B cell (primary cell): ENCODE data around the gene ODF4.

Source experiments
- CTCF ChIP-seq: fragments of 200-600 bp; IDR thresholded peaks from one replicate; pipeline ENCODE4 v1.8.0; 2022; ENCODE audit warnings: antibody characterized with exemption, mild to moderate bottlenecking
- EZH2 ChIP-seq: IDR thresholded peaks from 2 replicates; pipeline ENCODE4 v1.6.1; 2012; ENCODE audit warnings: borderline replicate concordance, low read depth, mild to moderate bottlenecking, moderate library complexity, low read length; ENCODE audit not compliant: insufficient read depth, poor library complexity, severe bottlenecking

GRCh38 chr17:8318010-8318935 is 21.4 kb upstream of the ODF4 start:
- TF ChIP-seq CTCF: no peak
- TF ChIP-seq EZH2: no peak
